ENCODE measurements around the gene MGRN1. TPM values are rescaled to one million over a fixed set of nuclear protein-coding genes. Genes with fewer than 3 reads are reported as not detected.

MGRN1 gene
- total RNA-seq, 4 donors from 2014 or later: 32.5 to 86.4 (median 57.6) TPM

GRCh38 chr16:4679850-4680636 is 55.4 kb downstream of the MGRN1 start:
- DNase-seq: peak; percentile 43 to 58
- H3K36me3 ChIP-seq: peaks cover 29% of the 10 kb centered on the region in 2 donors
- TF ChIP-seq CTCF (IDR thresholded peaks at IDR 0.05) (no peak), POLR2A (IDR thresholded peaks at IDR 0.05) (no peak)
- no peaks in the 10 kb centered on the region for H3K27me3 ChIP-seq
- peaks cover 26 to 31% of the 10 kb centered on the region in 2 donors for H3K4me1 ChIP-seq
- intact Hi-C loops (cut with DNase I): no loop called here
- peak overlapping the region in 1 of 3 donors; percentile 13 for H3K4me3 ChIP-seq (replicated peaks in 1 of 3)
- H3K9me3 ChIP-seq: no peaks in the 10 kb centered on the region
- H3K27ac ChIP-seq: peak overlapping the region; percentile 28 to 74 (median 56)
- 76 to 77% methylated on average over 43 to 47 of the region's 47 CpGs for WGBS, 2 donors

GRCh38 chr16:4680673-4681470 is 56.2 kb downstream of the MGRN1 start:
- Histone ChIP-seq H3K36me3 (peaks cover 29 to 37% of the 10 kb centered on the region in 2 donors), H3K27ac (peak overlapping the region; percentile 28 to 68 (median 56)), H3K9me3 (no peaks in the 10 kb centered on the region), H3K4me1 (peaks cover 26 to 31% of the 10 kb centered on the region in 2 donors), H3K27me3 (no peaks in the 10 kb centered on the region), H3K4me3 (replicated peaks in 1 of 3) (peak overlapping the region in 1 of 3 donors; percentile 6)
- intact Hi-C loops (cut with DNase I): no loop called here
- 79 to 87% methylated on average over 21 to 24 of the region's 26 CpGs for WGBS, 2 donors
- DNase-seq: no peak
- TF ChIP-seq POLR2A (IDR thresholded peaks at IDR 0.05) (no peak), CTCF (IDR thresholded peaks at IDR 0.05) (no peak)

GRCh38 chr16:4681471-4682083 is 57.0 kb downstream of the MGRN1 start:
- Histone ChIP-seq H3K4me3 (replicated peaks in 1 of 3) (no peak overlapping the region), H3K36me3 (peaks cover 32 to 41% of the 10 kb centered on the region in 2 donors), H3K27me3 (no peaks in the 10 kb centered on the region), H3K27ac (no peak overlapping the region), H3K4me1 (peaks cover 26 to 30% of the 10 kb centered on the region in 2 donors), H3K9me3 (no peaks in the 10 kb centered on the region)
- no peak for DNase-seq
- WGBS, 2 donors: 94 to 96% methylated on average over 37 to 39 of the region's 39 CpGs
- no peak for TF ChIP-seq CTCF (IDR thresholded peaks at IDR 0.05)
- intact Hi-C loops (cut with DNase I): no loop called here

- no peaks in the 10 kb centered on the region for H3K27me3 ChIP-seq
- peaks cover 20 to 25% of the 10 kb centered on the region in 2 donors for H3K4me1 ChIP-seq
- H3K36me3 ChIP-seq: peaks cover 35 to 41% of the 10 kb centered on the region in 2 donors
- no peak overlapping the region for H3K27ac ChIP-seq
- no peak for DNase-seq
- TF ChIP-seq POLR2A (IDR thresholded peaks at IDR 0.05) (no peak), CTCF (IDR thresholded peaks at IDR 0.05) (no peak)
- WGBS, 2 donors: 83 to 91% methylated on average over 19 to 26 of the region's 26 CpGs
- no peak overlapping the region for H3K4me3 ChIP-seq (replicated peaks in 1 of 3)
- intact Hi-C loops (cut with DNase I): no loop called here
- no peaks in the 10 kb centered on the region for H3K9me3 ChIP-seq
These were observed 57.5 kb downstream of the MGRN1 start for GRCh38 chr16:4682084-4682591.
